ENCODE data around the gene CAV2. TPM values are rescaled to one million over a fixed set of nuclear protein-coding genes. Genes with fewer than 3 reads are reported as not detected.

Gene CAV2
- total and polyA plus RNA-seq, 4 donors = 81.8 to 131 (median 88.2) TPM

DNA sequence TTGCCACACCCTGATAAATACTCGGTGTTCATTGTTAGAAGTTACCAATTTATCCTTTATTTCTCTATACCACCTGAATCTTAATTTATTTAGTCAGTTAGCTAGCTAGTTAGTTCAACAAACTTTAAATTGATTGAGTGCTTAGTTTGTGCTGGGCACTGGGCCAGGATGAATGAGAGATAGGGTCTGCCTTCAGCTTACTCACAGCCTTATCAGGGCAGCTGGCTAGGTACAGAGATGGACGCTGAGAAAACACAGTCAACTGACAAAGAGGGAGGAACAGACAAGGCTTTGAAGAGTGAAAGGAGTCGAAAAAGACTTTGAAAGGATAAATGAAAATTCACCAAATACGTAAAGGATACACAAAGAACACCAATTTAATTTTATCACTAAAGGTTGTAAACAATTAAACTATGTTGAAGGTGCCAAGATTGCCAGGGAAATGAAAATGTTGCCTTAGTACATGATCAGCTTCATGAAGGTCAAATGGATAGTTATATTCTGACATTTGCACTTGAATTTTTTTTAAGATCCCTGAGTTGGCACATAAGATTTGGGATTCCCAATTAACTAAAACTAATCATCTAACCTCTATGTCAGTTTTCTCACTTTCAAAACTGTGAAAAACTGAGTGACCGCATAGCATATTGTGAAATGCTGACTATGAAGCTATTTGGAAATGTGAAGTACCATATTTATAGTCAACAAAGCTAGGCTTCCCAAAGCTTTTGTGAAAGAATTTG is 2.1 kb downstream of the CAV2 start:
- H3K27me3 ChIP-seq (ENCODE audit: control insufficient read depth in 1 of 2, insufficient read depth in 2 of 2, low read length in 1 of 2) = no peaks in the 10 kb centered on the region
- peak overlapping the region; percentile 60 to 80 for H3K4me3 ChIP-seq (ENCODE audit: low read length in 2 of 2)
- no peak for DNase-seq
- ATAC-seq (ENCODE audit: low FRiP score) = no peak
- no peaks in the 10 kb centered on the region for H3K9me3 ChIP-seq (ENCODE audit: control insufficient read depth, low read length)
- H3K4me1 ChIP-seq (ENCODE audit: control insufficient read depth in 1 of 2, insufficient read depth in 2 of 2, low read length in 2 of 2) = peaks cover 2 to 4% of the 10 kb centered on the region in 2 donors
- intact Hi-C loops (cut with DNase I) = loop anchor here in 1 of 2 donors (2.0 kb wide), 1 partner anchor 25 kb away; no protein-coding TSS in a partner anchor
- H3K27ac ChIP-seq (ENCODE audit: low read depth in 1 of 2, low read length in 2 of 2) = peak overlapping the region in 1 of 2 donors; percentile 41
- peaks cover 0 to 2% of the 10 kb centered on the region in 2 donors for H3K36me3 ChIP-seq (ENCODE audit: control insufficient read depth in 1 of 2, insufficient read depth in 2 of 2, low read length in 1 of 2)
- WGBS, 2 donors = 42 to 52% methylated on average over 5 of the region's 5 CpGs

DNA sequence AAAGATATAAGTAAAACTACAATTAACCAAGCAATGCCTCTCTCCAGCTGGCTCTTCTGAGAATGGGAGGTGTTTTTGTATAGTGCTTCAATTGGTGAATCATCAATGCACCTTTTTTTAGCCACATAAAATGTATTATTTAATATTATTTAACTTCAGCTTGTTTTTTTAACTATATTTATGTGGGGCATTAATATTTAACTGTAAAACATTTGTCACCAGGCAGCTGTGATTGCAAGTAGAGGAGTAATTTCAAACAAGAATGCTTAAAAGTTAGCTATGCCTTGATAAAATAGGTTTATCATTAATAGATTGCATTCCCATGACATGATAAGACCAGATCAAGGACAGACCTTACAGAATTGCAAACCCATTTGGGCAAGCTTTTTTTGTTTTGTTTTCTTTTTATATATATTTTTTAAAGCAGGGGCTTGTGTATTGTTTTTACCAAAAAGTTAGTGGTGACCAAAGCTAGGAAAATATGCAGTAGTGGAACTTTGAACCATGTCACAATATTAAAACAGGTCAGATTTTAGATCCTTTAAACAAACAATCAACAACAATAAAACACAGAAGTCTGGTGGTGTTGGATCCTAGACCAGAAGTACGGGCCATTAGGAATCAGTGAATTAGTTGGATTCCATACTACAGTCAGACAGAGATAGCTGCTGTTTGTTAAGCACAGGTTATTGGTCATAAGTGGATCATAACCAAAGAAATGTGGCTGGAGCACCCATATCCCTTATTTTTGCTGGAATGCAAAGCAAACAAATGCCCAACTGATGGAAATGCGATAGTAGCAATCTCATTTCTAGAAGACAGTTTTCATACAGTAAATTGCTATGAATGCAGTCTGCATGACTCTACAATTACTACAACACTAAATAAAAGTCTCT is 2.9 kb downstream of the CAV2 start:
- 66 to 68% methylated on average over 2 of the region's 2 CpGs for WGBS, 2 donors
- DNase-seq = no peak
- Histone ChIP-seq H3K4me1 (ENCODE audit: control insufficient read depth in 1 of 2, insufficient read depth in 2 of 2, low read length in 2 of 2) (peaks cover 2 to 4% of the 10 kb centered on the region in 2 donors), H3K9me3 (ENCODE audit: control insufficient read depth, low read length) (no peaks in the 10 kb centered on the region), H3K4me3 (ENCODE audit: low read length in 2 of 2) (peak overlapping the region; percentile 60 to 80), H3K27ac (ENCODE audit: low read depth in 1 of 2, low read length in 2 of 2) (no peak overlapping the region), H3K27me3 (ENCODE audit: control insufficient read depth in 1 of 2, insufficient read depth in 2 of 2, low read length in 1 of 2) (no peaks in the 10 kb centered on the region), H3K36me3 (ENCODE audit: control insufficient read depth in 1 of 2, insufficient read depth in 2 of 2, low read length in 1 of 2) (peaks cover 0 to 2% of the 10 kb centered on the region in 2 donors)
- no peak for ATAC-seq (ENCODE audit: low FRiP score)
- intact Hi-C loops (cut with DNase I) = no loop called here

DNA sequence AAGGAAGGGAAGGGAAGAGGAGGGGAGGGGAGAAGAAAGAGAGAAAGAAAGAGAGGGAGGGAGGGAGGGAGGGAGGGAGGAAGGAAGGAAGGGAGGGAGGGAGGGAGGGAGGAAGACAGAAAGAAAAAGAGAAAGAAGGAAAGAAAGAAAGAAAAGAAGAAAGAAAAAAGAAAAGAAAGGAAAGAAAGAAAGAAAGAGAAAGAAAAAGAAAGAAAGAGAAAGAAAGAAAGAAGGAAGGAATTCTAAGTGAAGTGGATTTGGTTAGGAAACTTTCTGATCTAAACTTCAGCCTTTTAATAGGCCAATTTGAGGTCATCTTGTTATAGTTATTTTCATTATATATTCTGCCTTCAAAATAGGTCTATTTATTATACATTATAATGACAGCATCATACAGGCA is 4.3 kb downstream of the CAV2 start:
- Histone ChIP-seq H3K27ac (ENCODE audit: low read depth in 1 of 2, low read length in 2 of 2) (no peak overlapping the region), H3K36me3 (ENCODE audit: control insufficient read depth in 1 of 2, insufficient read depth in 2 of 2, low read length in 1 of 2) (peaks cover 0 to 2% of the 10 kb centered on the region in 2 donors), H3K4me3 (ENCODE audit: low read length in 2 of 2) (no peak overlapping the region), H3K27me3 (ENCODE audit: control insufficient read depth in 1 of 2, insufficient read depth in 2 of 2, low read length in 1 of 2) (no peaks in the 10 kb centered on the region), H3K4me1 (ENCODE audit: control insufficient read depth in 1 of 2, insufficient read depth in 2 of 2, low read length in 2 of 2) (peaks cover 2 to 4% of the 10 kb centered on the region in 2 donors), H3K9me3 (ENCODE audit: control insufficient read depth, low read length) (no peaks in the 10 kb centered on the region)
- ATAC-seq (ENCODE audit: low FRiP score) (no peak), DNase-seq (no peak)
- intact Hi-C loops (cut with DNase I) = no loop called here

DNA sequence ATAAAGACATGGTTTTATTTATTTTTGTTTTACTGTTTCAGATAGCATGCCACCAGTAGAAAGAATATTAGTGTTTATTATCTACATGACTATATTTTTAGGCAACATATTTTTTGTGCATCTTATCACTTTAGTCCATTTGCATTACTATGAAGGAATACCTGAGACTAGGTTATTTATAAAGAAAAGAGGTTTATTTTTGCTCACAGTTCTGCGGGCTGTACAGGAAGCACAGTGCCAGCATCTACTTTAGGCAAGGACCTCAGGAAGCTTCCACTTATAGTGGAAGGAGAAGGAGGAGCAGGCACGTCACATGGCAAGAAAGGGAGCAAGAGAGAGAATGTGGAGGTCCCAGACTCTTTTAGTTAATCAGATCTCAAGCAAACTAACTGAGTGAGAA is 5.7 kb downstream of the CAV2 start:
- 82 to 88% methylated on average over 2 of the region's 2 CpGs for WGBS, 2 donors
- H3K27ac ChIP-seq (ENCODE audit: low read depth in 1 of 2, low read length in 2 of 2) = peak overlapping the region in 1 of 2 donors; percentile 20
- no peaks in the 10 kb centered on the region for H3K9me3 ChIP-seq (ENCODE audit: control insufficient read depth, low read length)

DNA sequence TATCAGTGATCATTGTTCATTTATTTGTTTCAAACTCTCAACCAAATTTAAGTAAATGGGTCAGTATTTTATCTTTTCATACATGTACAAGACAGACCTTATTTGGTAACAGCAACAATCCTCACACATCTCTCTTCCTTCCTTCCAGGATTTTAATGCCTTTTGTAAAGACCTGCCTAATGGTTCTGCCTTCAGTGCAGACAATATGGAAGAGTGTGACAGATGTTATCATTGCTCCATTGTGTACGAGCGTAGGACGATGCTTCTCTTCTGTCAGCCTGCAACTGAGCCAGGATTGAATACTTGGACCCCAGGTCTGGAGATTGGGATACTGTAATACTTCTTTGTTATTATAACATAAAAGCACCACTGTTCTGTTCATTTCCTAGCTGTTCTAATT is 6.3 kb downstream of the CAV2 start:
- Histone ChIP-seq H3K27ac (ENCODE audit: low read depth in 1 of 2, low read length in 2 of 2) (no peak overlapping the region), H3K27me3 (ENCODE audit: control insufficient read depth in 1 of 2, insufficient read depth in 2 of 2, low read length in 1 of 2) (no peaks in the 10 kb centered on the region), H3K36me3 (ENCODE audit: control insufficient read depth in 1 of 2, insufficient read depth in 2 of 2, low read length in 1 of 2) (peaks cover 0 to 2% of the 10 kb centered on the region in 2 donors), H3K4me3 (ENCODE audit: low read length in 2 of 2) (no peak overlapping the region), H3K4me1 (ENCODE audit: control insufficient read depth in 1 of 2, insufficient read depth in 2 of 2, low read length in 2 of 2) (peaks cover 2 to 10% of the 10 kb centered on the region in 2 donors), H3K9me3 (ENCODE audit: control insufficient read depth, low read length) (no peaks in the 10 kb centered on the region)
- WGBS, 2 donors = 50 to 51% methylated on average over 3 of the region's 3 CpGs
- intact Hi-C loops (cut with DNase I) = no loop called here
- ATAC-seq (ENCODE audit: low FRiP score) (no peak), DNase-seq (no peak)

More for the DNA sequence above, 5.7 kb downstream of the CAV2 start:
- H3K36me3 ChIP-seq (ENCODE audit: control insufficient read depth in 1 of 2, insufficient read depth in 2 of 2, low read length in 1 of 2) = peaks cover 0 to 2% of the 10 kb centered on the region in 2 donors
- DNase-seq = no peak
- no peaks in the 10 kb centered on the region for H3K27me3 ChIP-seq (ENCODE audit: control insufficient read depth in 1 of 2, insufficient read depth in 2 of 2, low read length in 1 of 2)
- no peak overlapping the region for H3K4me3 ChIP-seq (ENCODE audit: low read length in 2 of 2)
- intact Hi-C loops (cut with DNase I) = no loop called here
- no peak for ATAC-seq (ENCODE audit: low FRiP score)
- H3K4me1 ChIP-seq (ENCODE audit: control insufficient read depth in 1 of 2, insufficient read depth in 2 of 2, low read length in 2 of 2) = peaks cover 2 to 10% of the 10 kb centered on the region in 2 donors

DNA sequence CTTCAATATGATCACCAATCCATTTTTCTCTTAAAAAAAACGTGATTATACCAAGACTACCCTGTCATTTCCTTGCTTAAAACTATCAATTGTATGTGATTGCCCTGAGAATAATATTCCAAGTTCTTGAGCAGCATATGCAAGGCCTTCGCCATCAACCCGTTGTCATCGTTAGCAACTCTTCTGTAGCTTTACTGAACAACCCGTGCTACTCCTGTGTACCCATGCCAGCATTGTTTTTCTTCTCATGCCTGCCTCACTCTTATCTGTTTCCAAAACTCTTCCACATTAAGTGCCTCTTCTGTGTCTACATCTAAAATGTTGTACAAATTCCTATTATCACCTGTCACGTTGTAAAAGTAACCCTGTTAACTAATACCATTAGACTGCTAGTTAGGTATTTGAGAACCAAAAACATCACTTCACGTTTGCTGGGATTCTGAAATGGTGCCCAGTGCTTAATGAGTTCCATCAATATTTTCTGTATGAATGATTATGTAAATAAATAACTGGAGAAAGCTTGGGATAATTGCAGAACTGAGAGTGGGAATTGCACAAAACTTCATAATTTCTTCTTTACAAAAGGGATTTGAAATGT is 10.5 kb downstream of the CAV2 start:
- ATAC-seq (ENCODE audit: low FRiP score) (no peak), DNase-seq (no peak)
- no peaks in the 10 kb centered on the region for H3K27me3 ChIP-seq (ENCODE audit: control insufficient read depth in 1 of 2, insufficient read depth in 2 of 2, low read length in 1 of 2)
- H3K27ac ChIP-seq (ENCODE audit: low read depth in 1 of 2, low read length in 2 of 2) = no peak overlapping the region
- no peak overlapping the region for H3K4me3 ChIP-seq (ENCODE audit: low read length in 2 of 2)
- intact Hi-C loops (cut with DNase I) = no loop called here
- H3K36me3 ChIP-seq (ENCODE audit: control insufficient read depth in 1 of 2, insufficient read depth in 2 of 2, low read length in 1 of 2) = peaks cover 0 to 2% of the 10 kb centered on the region in 2 donors
- 53 to 59% methylated on average over 7 of the region's 7 CpGs for WGBS, 2 donors
- H3K4me1 ChIP-seq (ENCODE audit: control insufficient read depth in 1 of 2, insufficient read depth in 2 of 2, low read length in 2 of 2) = peaks cover 2 to 11% of the 10 kb centered on the region in 2 donors
- no peaks in the 10 kb centered on the region for H3K9me3 ChIP-seq (ENCODE audit: control insufficient read depth, low read length)

DNA sequence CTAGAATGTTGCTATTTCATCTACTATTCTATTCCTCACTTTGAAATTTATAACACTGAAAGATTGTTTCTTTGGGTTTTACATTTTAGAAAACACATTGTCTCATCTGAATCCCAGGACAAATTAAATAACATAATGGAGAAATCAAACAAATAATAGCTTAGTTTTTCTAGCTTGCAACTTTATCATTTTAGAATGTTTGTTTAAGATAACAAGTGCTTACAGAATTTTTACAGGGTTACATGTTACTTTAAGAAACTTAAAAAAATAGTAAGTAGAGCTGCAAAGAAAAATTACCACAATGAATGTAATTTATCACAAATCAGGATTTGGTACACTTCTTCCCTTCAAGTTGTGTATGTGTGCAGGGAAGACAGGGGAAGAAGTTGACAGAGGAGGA is 11.3 kb downstream of the CAV2 start:
- Histone ChIP-seq H3K9me3 (ENCODE audit: control insufficient read depth, low read length) (no peaks in the 10 kb centered on the region), H3K4me1 (ENCODE audit: control insufficient read depth in 1 of 2, insufficient read depth in 2 of 2, low read length in 2 of 2) (peaks cover 2 to 8% of the 10 kb centered on the region in 2 donors), H3K27me3 (ENCODE audit: control insufficient read depth in 1 of 2, insufficient read depth in 2 of 2, low read length in 1 of 2) (no peaks in the 10 kb centered on the region), H3K4me3 (ENCODE audit: low read length in 2 of 2) (no peak overlapping the region), H3K27ac (ENCODE audit: low read depth in 1 of 2, low read length in 2 of 2) (no peak overlapping the region), H3K36me3 (ENCODE audit: control insufficient read depth in 1 of 2, insufficient read depth in 2 of 2, low read length in 1 of 2) (peaks cover 0 to 1% of the 10 kb centered on the region in 2 donors)
- intact Hi-C loops (cut with DNase I) = no loop called here
- DNase-seq (no peak), ATAC-seq (ENCODE audit: low FRiP score) (no peak)

DNA sequence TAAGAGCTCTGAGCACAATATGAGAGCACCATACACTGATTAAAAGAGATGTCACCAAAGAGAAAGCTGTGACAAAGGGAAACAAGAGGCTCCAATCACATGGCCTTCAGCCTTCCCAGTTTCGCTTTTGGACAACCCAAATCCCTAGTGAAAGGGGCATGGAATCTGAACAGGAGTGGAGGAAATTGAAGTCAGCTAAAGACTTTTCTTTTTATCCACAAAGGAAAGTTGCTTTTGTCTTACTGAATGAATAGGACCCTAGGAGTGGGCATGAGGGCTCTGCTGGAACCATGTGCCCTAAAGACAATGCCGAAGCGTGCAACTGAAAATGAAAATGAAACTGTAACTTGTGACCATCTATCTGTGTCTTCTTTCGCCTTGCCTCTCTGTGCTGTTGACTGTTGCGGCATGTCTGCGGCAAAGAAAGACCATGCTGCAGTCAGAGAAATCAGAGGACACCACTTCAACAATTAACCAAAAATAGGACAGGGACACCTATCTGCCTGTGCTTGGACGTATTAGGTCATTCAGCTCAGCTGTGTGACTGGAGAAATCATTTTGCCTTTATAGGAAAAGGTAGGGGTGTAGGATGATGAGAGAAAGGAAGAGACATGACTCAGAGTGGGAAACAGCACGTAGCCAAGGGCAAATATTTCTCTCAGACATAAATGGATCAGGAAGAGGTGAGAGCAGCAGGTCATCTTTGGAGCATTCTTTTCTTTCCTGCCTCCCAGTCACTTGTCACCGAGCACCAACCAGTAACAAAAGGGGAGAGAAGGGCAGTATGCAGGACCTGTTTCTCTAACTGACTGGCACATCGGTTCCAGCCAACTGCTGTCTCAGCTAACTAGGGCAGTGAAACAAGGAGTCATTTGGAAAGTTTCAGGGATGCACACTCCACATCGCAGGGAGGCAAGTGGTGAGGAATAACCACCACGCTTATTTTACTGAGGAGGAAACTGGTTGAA is 12.3 kb downstream of the CAV2 start:
- no peak for DNase-seq
- H3K4me3 ChIP-seq (ENCODE audit: low read length in 2 of 2) = peak overlapping the region; percentile 37 to 38
- no peaks in the 10 kb centered on the region for H3K9me3 ChIP-seq (ENCODE audit: control insufficient read depth, low read length)
- peak overlapping the region; percentile 38 to 42 for H3K27ac ChIP-seq (ENCODE audit: low read depth in 1 of 2, low read length in 2 of 2)
- intact Hi-C loops (cut with DNase I) = no loop called here
- ATAC-seq (ENCODE audit: low FRiP score) = peak; percentile 73
- H3K36me3 ChIP-seq (ENCODE audit: control insufficient read depth in 1 of 2, insufficient read depth in 2 of 2, low read length in 1 of 2) = no peaks in the 10 kb centered on the region
- 40% methylated on average over 12 of the region's 12 CpGs for WGBS, 2 donors
- peaks cover 0 to 8% of the 10 kb centered on the region in 2 donors for H3K4me1 ChIP-seq (ENCODE audit: control insufficient read depth in 1 of 2, insufficient read depth in 2 of 2, low read length in 2 of 2)
- H3K27me3 ChIP-seq (ENCODE audit: control insufficient read depth in 1 of 2, insufficient read depth in 2 of 2, low read length in 1 of 2) = no peaks in the 10 kb centered on the region

All from aorta (tissue), 5 donors.